GM23248 (cell line): ENCODE results near the gene SRRM1. TPM values are rescaled to one million over a fixed set of nuclear protein-coding genes. Genes with fewer than 3 reads are reported as not detected.

Experiments
- DNase-seq: peaks from one replicate; pipeline ENCODE4 v3.0.0-alpha.2; 2015
- H2AFZ ChIP-seq: fragments of 200-600 bp; sonication (generic); 2 replicates; pipeline ENCODE4 v1.6.1; 2016; ENCODE audit warnings: antibody characterized with exemption
- H3F3A ChIP-seq: fragments of 200-600 bp; sonication (generic); 2 replicates; pipeline ENCODE4 v1.6.1; 2016; ENCODE audit warnings: mild to moderate bottlenecking, antibody characterized with exemption, mixed run types; ENCODE audit not compliant: insufficient read depth
- H3K27ac ChIP-seq: fragments of 200-600 bp; sonication (generic); 2 replicates; pipeline ENCODE4 v1.5.1; 2016; ENCODE audit warnings: mild to moderate bottlenecking
- H3K27me3 ChIP-seq: fragments of 200-600 bp; sonication (generic); replicated peaks from 2 replicates; pipeline ENCODE4 v1.6.1; 2016; ENCODE audit warnings: mild to moderate bottlenecking; ENCODE audit not compliant: insufficient read depth
- H3K36me3 ChIP-seq: fragments of 200-600 bp; sonication (generic); 2 replicates; pipeline ENCODE4 v1.6.1; 2016; ENCODE audit warnings: low read depth, mild to moderate bottlenecking
- H3K4me1 ChIP-seq: fragments of 200-600 bp; sonication (generic); 2 replicates; pipeline ENCODE4 v1.6.1; 2016; ENCODE audit warnings: mild to moderate bottlenecking; ENCODE audit not compliant: insufficient read depth
- H3K4me2 ChIP-seq: fragments of 200-600 bp; sonication (generic); one replicate; pipeline ENCODE4 v1.6.1; 2016; ENCODE audit warnings: mild to moderate bottlenecking; ENCODE audit not compliant: unreplicated experiment
- H3K4me3 ChIP-seq: fragments of 200-600 bp; sonication (generic); 2 replicates; pipeline ENCODE4 v1.5.1; 2016; ENCODE audit warnings: mild to moderate bottlenecking
- H3K79me2 ChIP-seq: fragments of 200-600 bp; sonication (generic); 2 replicates; pipeline ENCODE4 v1.6.1; 2016; ENCODE audit warnings: mild to moderate bottlenecking; ENCODE audit not compliant: insufficient read depth
- H3K9ac ChIP-seq: fragments of 200-600 bp; sonication (generic); 2 replicates; pipeline ENCODE4 v1.6.1; 2016; ENCODE audit warnings: mild to moderate bottlenecking
- H3K9me2 ChIP-seq: fragments of 200-600 bp; sonication (generic); 2 replicates; pipeline ENCODE4 v1.6.1; 2016; ENCODE audit warnings: mixed run types, mild to moderate bottlenecking, moderate library complexity; ENCODE audit not compliant: insufficient read depth
- H3K9me3 ChIP-seq: fragments of 200-600 bp; sonication (generic); one replicate; pipeline ENCODE4 v1.6.1; 2017; ENCODE audit warnings: low read depth
- H4K20me1 ChIP-seq: fragments of 200-600 bp; sonication (generic); 2 replicates; pipeline ENCODE4 v1.6.0; 2016; ENCODE audit not compliant: insufficient read depth
- EZH2 ChIP-seq: fragments of 200-600 bp; sonication (generic); IDR thresholded peaks from 2 replicates; pipeline ENCODE4 v1.6.1; 2018; ENCODE audit warnings: antibody characterized with exemption, mild to moderate bottlenecking; ENCODE audit not compliant: insufficient read depth, poor library complexity, severe bottlenecking
- EZH2phosphoT487 ChIP-seq: fragments of 200-600 bp; sonication (generic); IDR thresholded peaks from 2 replicates; pipeline ENCODE4 v1.6.1; 2018; ENCODE audit warnings: antibody characterized with exemption, moderate library complexity, mild to moderate bottlenecking, low read depth; ENCODE audit not compliant: insufficient read depth
- WGBS, 2 experiments: methylation state at CpG; one replicate each; pipeline ENCODE4 v1.1.6; 2015 to 2017; ENCODE audit warnings: low lambda C conversion rate in 2 of 2, low coverage in 1 of 2; ENCODE audit errors: missing lambda C conversion rate in 2 of 2; 5-methylcytosine and 5-hydroxymethylcytosine counted together
- in situ Hi-C: fragments of 300-500 bp; cut with MboI; formaldehyde crosslinking; loops from 2 replicates; pipeline ENCODE4 v1.15.0; 2020
- polyA plus RNA-seq: library from polyadenylated mRNA; unstranded; fragments of >200 nt; fragmentation: Nextera tagmentation; extraction: Ambion mirVana; gene quantifications from 2 replicates; pipeline ENCODE4 v1.2.1, GENCODE V29; 2016
- total RNA-seq: library from RNA; depleted of rRNA; stranded (reverse); fragments of >200 nt; shearing (Covaris generic); gene quantifications from 2 replicates; pipeline ENCODE4 v1.2.3, GENCODE V29; 2014

SRRM1 gene
- total and polyA plus RNA-seq, 2 experiments from 2014 or later: 36.1 to 143 TPM

DNA sequence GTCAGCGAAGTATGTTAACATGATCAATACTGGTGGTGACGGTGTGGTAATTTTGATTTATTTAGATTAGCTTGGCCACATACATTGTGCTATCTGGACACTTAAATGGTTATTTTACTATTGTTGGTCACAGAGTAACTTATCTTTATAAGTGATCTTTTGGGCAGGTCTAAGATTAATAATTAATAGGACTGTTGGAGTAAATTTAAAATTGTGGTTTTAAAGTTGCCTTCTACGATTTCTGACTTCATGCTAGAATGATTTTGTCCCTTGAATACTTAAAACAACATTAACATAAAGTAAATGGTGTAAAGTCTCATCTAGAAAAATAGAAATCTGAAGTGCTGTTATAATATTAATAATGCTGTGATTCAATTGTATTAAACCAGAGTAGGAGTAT, 14.7 kb downstream of the SRRM1 start:
- peaks cover 10% of the 10 kb centered on the region for H3K4me1 ChIP-seq
- no peaks in the 10 kb centered on the region for H3K27me3 ChIP-seq
- H3K4me3 ChIP-seq: no peak overlapping the region
- TF ChIP-seq EZH2phosphoT487 (no peak), EZH2 (no peak)
- H3K79me2 ChIP-seq: peaks cover 100% of the 10 kb centered on the region
- no peaks in the 10 kb centered on the region for H4K20me1 ChIP-seq
- WGBS, 2 experiments: 96 to 97% methylated on average over 3 of the region's 3 CpGs
- H3K9me3 ChIP-seq: no peaks in the 10 kb centered on the region
- H3F3A ChIP-seq: peaks cover 69% of the 10 kb centered on the region
- no peak overlapping the region for H2AFZ ChIP-seq
- peak overlapping the region; percentile 5; the same call in 1 of the 2 replicates for H3K27ac ChIP-seq
- no peak overlapping the region for H3K4me2 ChIP-seq
- in situ Hi-C loops: no loop called here
- H3K36me3 ChIP-seq: peaks cover 74% of the 10 kb centered on the region
- H3K9me2 ChIP-seq: no peaks in the 10 kb centered on the region
- DNase-seq: no peak
- H3K9ac ChIP-seq: no peak overlapping the region

DNA sequence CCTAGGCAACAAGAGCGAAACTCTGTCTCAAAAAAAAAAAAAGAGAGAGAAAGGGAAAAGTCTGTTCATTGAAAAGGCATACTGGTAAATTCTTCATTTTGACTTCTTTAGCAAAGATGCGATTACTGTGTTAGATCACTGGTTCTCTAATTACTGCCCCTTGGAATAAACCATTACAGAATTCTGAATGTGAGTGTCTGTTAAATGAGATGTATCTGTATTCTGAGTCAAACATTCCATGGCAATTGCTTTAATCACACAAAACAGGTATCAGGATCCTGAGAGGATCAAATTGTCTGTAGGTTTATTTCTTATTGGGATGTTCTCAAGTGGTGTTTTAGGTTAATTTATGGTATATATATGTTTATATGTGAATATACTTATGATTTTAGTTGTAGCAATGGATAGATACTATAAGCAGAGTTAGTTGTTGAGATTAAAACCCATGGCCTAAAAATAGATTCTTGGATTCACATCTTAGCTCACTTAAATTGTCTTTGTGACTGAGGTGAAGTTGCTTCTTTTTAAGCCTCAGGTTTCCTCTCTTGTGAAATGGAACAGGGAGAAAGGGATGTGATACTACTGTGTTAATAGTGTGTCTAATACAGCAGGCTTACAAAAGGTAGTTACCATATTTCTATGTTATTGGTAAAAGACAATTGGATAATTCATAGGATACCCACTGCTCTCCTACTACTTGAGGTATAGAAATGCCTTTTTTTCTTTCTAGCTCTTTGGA, 16.2 kb downstream of the SRRM1 start:
- 93 to 100% methylated on average over 2 of the region's 2 CpGs for WGBS, 2 experiments
- in situ Hi-C loops: no loop called here
- DNase-seq: no peak
- H4K20me1 ChIP-seq: no peaks in the 10 kb centered on the region
- peaks cover 70% of the 10 kb centered on the region for H3K36me3 ChIP-seq
- H3K79me2 ChIP-seq: peaks cover 98% of the 10 kb centered on the region
- no peak overlapping the region for H3K4me3 ChIP-seq
- H3K9me2 ChIP-seq: no peaks in the 10 kb centered on the region
- H3F3A ChIP-seq: peaks cover 56% of the 10 kb centered on the region
- no peak overlapping the region for H3K9ac ChIP-seq
- H3K27ac ChIP-seq: peak overlapping the region; percentile 36
- H3K27me3 ChIP-seq: no peaks in the 10 kb centered on the region
- no peak for TF ChIP-seq EZH2
- TF ChIP-seq EZH2phosphoT487: no peak
- H3K9me3 ChIP-seq: no peaks in the 10 kb centered on the region
- no peak overlapping the region for H2AFZ ChIP-seq
- H3K4me1 ChIP-seq: peaks cover 10% of the 10 kb centered on the region
- no peak overlapping the region for H3K4me2 ChIP-seq

DNA sequence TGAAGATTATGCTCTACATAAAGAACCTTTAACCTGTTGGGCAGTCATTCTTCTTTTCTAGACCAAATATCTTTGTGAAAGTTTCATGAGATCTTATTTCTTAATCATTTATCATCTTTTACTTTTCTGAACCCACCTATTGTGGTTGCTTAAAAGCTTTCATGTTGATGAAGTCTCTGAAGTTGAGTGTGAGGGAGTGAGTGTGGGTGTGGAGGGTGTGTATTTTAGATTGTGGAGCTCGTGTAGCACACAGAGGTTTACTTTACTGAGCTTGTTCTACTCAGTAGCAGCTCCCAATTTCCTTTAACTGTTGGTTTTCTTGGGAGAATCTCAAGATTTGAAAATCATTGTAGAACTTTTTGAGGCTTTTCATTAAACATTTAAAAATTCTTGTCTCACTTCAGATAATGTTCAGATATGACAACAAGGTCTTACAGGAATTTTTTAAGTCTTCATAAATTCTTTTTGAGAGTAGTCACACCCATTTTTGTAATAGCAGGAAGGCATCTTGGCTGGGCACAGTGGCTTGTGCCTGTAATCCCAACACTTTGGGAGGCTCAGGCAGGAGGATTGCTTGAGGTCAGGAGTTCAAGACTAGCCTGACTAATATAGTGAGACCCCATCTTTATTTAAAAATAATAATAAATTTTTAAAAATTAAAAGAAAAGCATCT, 17.0 kb downstream of the SRRM1 start:
- no peak overlapping the region for H2AFZ ChIP-seq
- TF ChIP-seq EZH2 (no peak), EZH2phosphoT487 (no peak)
- H3K9ac ChIP-seq: no peak overlapping the region
- H3K79me2 ChIP-seq: peaks cover 97% of the 10 kb centered on the region
- H3K4me1 ChIP-seq: peaks cover 10% of the 10 kb centered on the region
- peak overlapping the region; percentile 36 for H3K27ac ChIP-seq
- peak; percentile 20 for DNase-seq
- in situ Hi-C loops: no loop called here
- H3K9me2 ChIP-seq: no peaks in the 10 kb centered on the region
- H3K36me3 ChIP-seq: peaks cover 70% of the 10 kb centered on the region
- H3K9me3 ChIP-seq: no peaks in the 10 kb centered on the region
- 8 to 10% methylated on average over 1 of the region's 1 CpG for WGBS, 2 experiments
- H4K20me1 ChIP-seq: no peaks in the 10 kb centered on the region
- H3K4me2 ChIP-seq: peak overlapping the region; percentile 37
- no peak overlapping the region for H3K4me3 ChIP-seq
- H3K27me3 ChIP-seq: no peaks in the 10 kb centered on the region
- peaks cover 49% of the 10 kb centered on the region for H3F3A ChIP-seq

DNA sequence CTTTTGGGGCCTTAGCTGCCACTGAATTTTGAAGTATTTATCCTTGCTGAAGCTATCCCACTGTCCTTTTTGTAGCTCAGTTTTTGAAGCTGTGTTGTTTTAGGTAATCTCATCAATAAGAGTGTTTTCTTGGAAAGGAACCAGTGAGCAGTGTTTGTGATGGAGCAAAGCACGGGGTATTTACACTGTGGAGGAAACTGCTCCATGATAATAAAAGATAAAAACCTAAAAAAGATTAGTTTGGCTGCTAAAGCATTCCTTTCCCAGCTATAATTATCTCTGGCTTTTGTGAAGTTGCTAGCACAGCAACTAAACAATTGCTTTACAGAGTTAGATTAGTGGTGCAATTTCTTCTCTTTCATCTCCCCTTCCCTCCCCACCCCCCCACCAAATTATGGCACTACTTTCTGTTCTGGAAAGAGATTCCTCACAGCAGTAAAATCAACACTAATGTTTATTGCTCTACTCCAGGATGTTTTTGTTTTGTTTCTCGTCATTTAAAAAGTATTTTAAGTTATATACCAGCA, 21.5 kb downstream of the SRRM1 start:
- WGBS, 2 experiments: 97 to 100% methylated on average over 2 of the region's 2 CpGs
- H4K20me1 ChIP-seq: no peaks in the 10 kb centered on the region
- peaks cover 79% of the 10 kb centered on the region for H3K36me3 ChIP-seq
- no peak overlapping the region for H3K4me3 ChIP-seq
- H3K4me2 ChIP-seq: no peak overlapping the region
- H3F3A ChIP-seq: peaks cover 32% of the 10 kb centered on the region
- H3K79me2 ChIP-seq: peaks cover 97% of the 10 kb centered on the region
- H3K9me3 ChIP-seq: no peaks in the 10 kb centered on the region
- DNase-seq: no peak
- no peak overlapping the region for H3K9ac ChIP-seq
- TF ChIP-seq EZH2phosphoT487 (no peak), EZH2 (no peak)
- H3K27ac ChIP-seq: no peak overlapping the region
- in situ Hi-C loops: no loop called here
- no peaks in the 10 kb centered on the region for H3K9me2 ChIP-seq
- H3K4me1 ChIP-seq: peaks cover 6% of the 10 kb centered on the region
- H2AFZ ChIP-seq: no peak overlapping the region
- no peaks in the 10 kb centered on the region for H3K27me3 ChIP-seq
